VCaP (cell line): ENCODE measurements around the gene ATP11A.
"Not testable (repeated sequence)": the region's sequence is repeated elsewhere in the genome, so short reads cannot be mapped to it uniquely, and the experiment has no call there.

ENCODE experiments used
- H3K27ac ChIP-seq: fragments of 450-650 bp; 2 replicates; pipeline ENCODE4 v1.5.1; 2017
- CTCF ChIP-seq: fragments of 450-650 bp; conservative IDR thresholded peaks from 2 replicates; pipeline ENCODE4 v1.5.1; 2017; ENCODE audit warnings: mild to moderate bottlenecking, moderate library complexity

Gene ATP11A

GRCh38 chr13:112799394-112799793, 109.6 kb downstream of the ATP11A start:
- TF ChIP-seq CTCF, result no peak
- no peak overlapping the region for H3K27ac ChIP-seq

GRCh38 chr13:112800057-112800456, 110.2 kb downstream of the ATP11A start:
- H3K27ac ChIP-seq, result no peak overlapping the region

GRCh38 chr13:112800807-112801206, 111.0 kb downstream of the ATP11A start:
- not testable (repeated sequence) for H3K27ac ChIP-seq

More at GRCh38 chr13:112800057-112800456, 110.2 kb downstream of the ATP11A start:
- TF ChIP-seq CTCF, result no peak

- no peak for TF ChIP-seq CTCF
- H3K27ac ChIP-seq, result no peak overlapping the region
Observed at GRCh38 chr13:112802802-112803195, 113.0 kb downstream of the ATP11A start.

GRCh38 chr13:112803422-112803821, 113.6 kb downstream of the ATP11A start:
- no peak for TF ChIP-seq CTCF
- H3K27ac ChIP-seq, result no peak overlapping the region

GRCh38 chr13:112804374-112804773, 114.5 kb downstream of the ATP11A start:
- no peak overlapping the region for H3K27ac ChIP-seq
- no peak for TF ChIP-seq CTCF

GRCh38 chr13:112806739-112807652, 117.2 kb downstream of the ATP11A start:
- no peak for TF ChIP-seq CTCF
- H3K27ac ChIP-seq, result no peak overlapping the region

- TF ChIP-seq CTCF, result no peak
- H3K27ac ChIP-seq, result no peak overlapping the region
Observed at GRCh38 chr13:112807653-112808376, 118.0 kb downstream of the ATP11A start.
